PC-9 (cell line): ENCODE results near the gene LUZP1. TPM values are rescaled to one million over a fixed set of nuclear protein-coding genes. Genes with fewer than 3 reads are reported as not detected.

ENCODE experiments used
- BruUV-seq: library from RNA; stranded (reverse); fragments of 400-500 nt; replicated peaks from 2 replicates; lab custom pipeline; 2021; lab: Mats Ljungman, UMichigan
- CTCF ChIA-PET: fragments of 300-600 bp; sonication (Branson Sonifier 250); formaldehyde crosslinking; loops from one replicate; lab custom pipeline; 2022; ENCODE audit warnings: antibody characterized with exemption; lab: Charles Lee
- POLR2A ChIA-PET: fragments of 300-600 bp; sonication (Branson Sonifier 250); formaldehyde crosslinking; loops from one replicate; lab custom pipeline; 2022; ENCODE audit warnings: antibody characterized with exemption; ENCODE audit not compliant: unreplicated experiment; lab: Charles Lee
- DNase-seq, 2 experiments: peaks; one replicate each; pipeline versions ENCODE4 v3.0.0 to v3.0.0-alpha.2; 2015 to 2022; ENCODE audit warnings: mixed read lengths in 1 of 2
- H2AFZ ChIP-seq: fragments of 200-600 bp; sonication (generic); 2 replicates; pipeline ENCODE4 v1.8.1; 2017; ENCODE audit warnings: antibody characterized with exemption
- H3F3A ChIP-seq: fragments of 200-600 bp; sonication (generic); 2 replicates; pipeline ENCODE4 v1.8.1; 2017; ENCODE audit warnings: antibody characterized with exemption, mild to moderate bottlenecking, low read depth; ENCODE audit not compliant: insufficient read depth
- H3K27ac ChIP-seq: fragments of 200-600 bp; sonication (generic); 2 replicates; pipeline ENCODE4 v1.6.1; 2016; ENCODE audit warnings: mixed run types
- H3K27me3 ChIP-seq: fragments of 200-600 bp; sonication (generic); 2 replicates; pipeline ENCODE4 v1.6.1; 2016; ENCODE audit warnings: low read depth, mixed run types; ENCODE audit not compliant: insufficient read depth
- H3K36me3 ChIP-seq: fragments of 200-600 bp; sonication (generic); 2 replicates; pipeline ENCODE4 v1.6.1; 2016; ENCODE audit warnings: low read depth, mixed run types
- H3K4me1 ChIP-seq: fragments of 200-600 bp; sonication (generic); replicated peaks from 2 replicates; pipeline ENCODE4 v1.6.1; 2016; ENCODE audit warnings: mixed run types; ENCODE audit not compliant: insufficient read depth
- H3K4me2 ChIP-seq: fragments of 200-600 bp; sonication (generic); 2 replicates; pipeline ENCODE4 v1.6.1; 2017; ENCODE audit warnings: mixed run types
- H3K4me3 ChIP-seq: fragments of 200-600 bp; sonication (generic); 2 replicates; pipeline ENCODE4 v1.6.1; 2016; ENCODE audit warnings: mixed run types
- H3K79me2 ChIP-seq: fragments of 200-600 bp; sonication (generic); 2 replicates; pipeline ENCODE4 v1.6.1; 2017; ENCODE audit warnings: low read depth, mixed run types
- H3K9me2 ChIP-seq: fragments of 200-600 bp; sonication (generic); 2 replicates; pipeline ENCODE4 v1.8.1; 2017; ENCODE audit warnings: mild to moderate bottlenecking; ENCODE audit not compliant: insufficient read depth
- H3K9me3 ChIP-seq: fragments of 200-600 bp; sonication (generic); 2 replicates; pipeline ENCODE4 v1.8.1; 2016; ENCODE audit warnings: low read depth; ENCODE audit not compliant: insufficient read depth
- H4K20me1 ChIP-seq: fragments of 200-600 bp; sonication (generic); 2 replicates; pipeline ENCODE4 v1.8.1; 2017; ENCODE audit not compliant: insufficient read depth
- CTCF ChIP-seq: fragments of 200-600 bp; sonication (generic); conservative IDR thresholded peaks from 2 replicates; pipeline ENCODE4 v1.6.1; 2017; ENCODE audit warnings: mixed run types, antibody characterized with exemption, mild to moderate bottlenecking, moderate library complexity
- EZH2 ChIP-seq: fragments of 200-600 bp; sonication (generic); IDR thresholded peaks from 2 replicates; pipeline ENCODE4 v1.8.0; 2017; ENCODE audit warnings: antibody characterized with exemption, low read depth
- intact Hi-C: fragments of 100-400 bp; cut with micrococcal nuclease; formaldehyde crosslinking; loops from one replicate; pipeline ENCODE4 v1.10.0; 2022; ENCODE audit not compliant: unreplicated experiment
- total RNA-seq: library from RNA; stranded (reverse); gene quantifications from 2 replicates; pipeline ENCODE4 v1.2.3, GENCODE V29; 2021

The LUZP1 gene
- total RNA-seq, 1 experiment from 2014 or later = 35.0 TPM

DNA sequence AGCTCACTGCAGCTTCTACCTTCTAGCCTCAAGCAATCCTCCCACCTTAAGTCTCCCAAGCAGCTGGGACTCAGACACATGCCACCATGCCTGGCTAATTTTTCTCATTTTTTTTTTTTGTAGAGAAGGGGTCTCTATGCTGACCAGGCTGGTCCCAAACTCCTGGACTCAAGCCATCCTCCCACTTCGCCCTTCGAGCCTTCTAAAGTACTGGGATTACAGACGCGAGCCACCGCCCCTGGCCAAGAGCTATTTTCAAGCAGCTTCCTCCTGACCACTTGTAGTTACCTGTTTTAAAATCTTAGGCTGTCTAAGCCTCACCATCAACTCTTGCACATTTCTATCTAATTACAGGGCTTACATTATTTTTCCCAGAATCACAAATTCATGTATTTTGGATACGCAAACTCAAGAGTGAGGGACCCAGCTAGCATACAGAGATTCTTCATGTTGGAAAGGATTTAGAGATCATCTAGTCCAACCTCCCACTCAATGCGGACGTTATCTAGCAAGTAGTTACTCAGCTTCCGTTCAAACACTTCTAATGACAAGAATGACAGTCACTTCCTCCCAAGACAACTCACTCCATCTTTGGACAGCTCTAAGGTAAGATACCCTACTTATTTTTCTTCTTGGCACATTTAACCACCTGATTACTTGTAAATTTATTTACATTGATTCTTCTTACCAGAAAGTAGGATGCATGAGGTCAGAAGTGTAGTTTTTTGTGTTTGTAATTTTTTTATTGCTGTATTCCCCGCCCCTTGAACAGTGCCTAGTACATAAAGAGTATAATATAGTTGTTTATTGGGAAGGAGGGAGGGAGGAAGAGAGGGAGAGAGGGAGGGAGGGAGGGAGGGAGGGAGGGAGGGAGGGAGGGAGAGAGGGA, 65.4 kb downstream of the LUZP1 start:
- ChIA-PET POLR2A (interaction anchor here (0.6 to 0.7 kb wide), 4 partner anchors 64 to 301 kb away, joined by 4 to 15 read pairs (median 8); no protein-coding TSS in a partner anchor), CTCF (interaction anchor here (0.5 to 1.0 kb wide), 3 partner anchors 81 to 233 kb away, joined by 3 to 13 read pairs (median 3); no protein-coding TSS in a partner anchor)
- TF ChIP-seq EZH2 = no peak
- no peak for TF ChIP-seq CTCF
- BruUV-seq = TSS peak; percentile 13
- H3K36me3 ChIP-seq = no peaks in the 10 kb centered on the region
- no peak for DNase-seq
- H2AFZ ChIP-seq = no peak overlapping the region
- intact Hi-C loops = loop anchor here (5.0 to 10.0 kb wide), 2 partner anchors 64 to 172 kb away; partner anchors contain the start of gene LUZP1
- H3K27me3 ChIP-seq = no peaks in the 10 kb centered on the region
- peaks cover 59% of the 10 kb centered on the region for H3F3A ChIP-seq
- H3K4me1 ChIP-seq = peaks cover 48% of the 10 kb centered on the region
- peak overlapping the region; percentile 86 for H3K27ac ChIP-seq
- H3K9me2 ChIP-seq = no peaks in the 10 kb centered on the region
- no peaks in the 10 kb centered on the region for H4K20me1 ChIP-seq
- peak overlapping the region; percentile 71 for H3K4me2 ChIP-seq
- no peaks in the 10 kb centered on the region for H3K9me3 ChIP-seq
- H3K4me3 ChIP-seq = no peak overlapping the region
- peaks cover 16% of the 10 kb centered on the region; the same call in 1 of the 2 replicates for H3K79me2 ChIP-seq

GRCh38 chr1:23102289-23102688, 66.4 kb downstream of the LUZP1 start:
- Histone ChIP-seq H3K9me2 (no peaks in the 10 kb centered on the region), H3K79me2 (peaks cover 18% of the 10 kb centered on the region; the same call in 1 of the 2 replicates), H3K36me3 (no peaks in the 10 kb centered on the region), H2AFZ (no peak overlapping the region), H3K27me3 (no peaks in the 10 kb centered on the region), H3F3A (peaks cover 59% of the 10 kb centered on the region), H3K27ac (peak overlapping the region; percentile 86), H3K4me1 (peaks cover 48% of the 10 kb centered on the region), H3K4me2 (peak overlapping the region; percentile 71), H3K9me3 (no peaks in the 10 kb centered on the region), H3K4me3 (no peak overlapping the region), H4K20me1 (no peaks in the 10 kb centered on the region)
- POLR2A ChIA-PET = interaction anchor here (0.5 to 0.7 kb wide), 4 partner anchors 65 to 130 kb away, joined by 4 to 14 read pairs (median 10); no protein-coding TSS in a partner anchor
- intact Hi-C loops = loop anchor here (5.0 to 10.0 kb wide), 2 partner anchors 65 to 173 kb away; partner anchors contain the start of gene LUZP1
- DNase-seq = peak in 1 of 2 experiments; percentile 72
- no TSS peak for BruUV-seq
- CTCF ChIA-PET = interaction anchor here (0.8 to 1.0 kb wide), 2 partner anchors 82 to 120 kb away, joined by 3 read pairs; no protein-coding TSS in a partner anchor
- TF ChIP-seq CTCF (no peak), EZH2 (no peak)

DNA sequence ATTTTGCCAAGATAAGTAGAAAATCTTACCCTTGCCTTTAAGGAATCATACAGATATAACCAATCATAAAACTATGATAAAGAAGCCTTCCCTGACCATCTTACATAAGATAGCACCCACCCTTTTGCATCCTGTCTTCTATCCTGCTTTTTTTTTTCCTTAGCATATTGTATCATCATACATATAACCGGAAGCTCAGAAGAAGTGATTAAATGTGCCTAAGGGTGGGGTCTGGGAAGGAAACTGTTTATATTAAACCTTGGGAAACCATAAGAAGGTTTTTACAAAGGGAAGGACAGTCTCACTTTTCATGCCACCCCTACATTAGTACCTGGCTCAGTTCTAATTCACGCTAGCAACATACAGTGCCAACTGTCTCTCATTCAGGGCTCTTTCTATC, 66.8 kb downstream of the LUZP1 start:
- H3K36me3 ChIP-seq = 0 out of 2 replicates have a peak, but pooled peaks cover 4% of the 10 kb centered on the region
- intact Hi-C loops = loop anchor here (5.0 to 10.0 kb wide), 2 partner anchors 65 to 173 kb away; partner anchors contain the start of gene LUZP1
- no peaks in the 10 kb centered on the region for H3K9me3 ChIP-seq
- no peak for DNase-seq
- ChIA-PET CTCF (no interaction called here), POLR2A (interaction anchor here (0.5 to 0.6 kb wide), 2 partner anchors 75 to 87 kb away, joined by 9 to 14 read pairs; no protein-coding TSS in a partner anchor)
- peaks cover 18% of the 10 kb centered on the region; the same call in 1 of the 2 replicates for H3K79me2 ChIP-seq
- peak overlapping the region; percentile 86 for H3K27ac ChIP-seq
- H3K4me3 ChIP-seq = no peak overlapping the region
- H3K4me2 ChIP-seq = peak overlapping the region; percentile 71
- H3K27me3 ChIP-seq = no peaks in the 10 kb centered on the region
- H3K4me1 ChIP-seq = peaks cover 48% of the 10 kb centered on the region
- H3F3A ChIP-seq = peaks cover 59% of the 10 kb centered on the region
- no peaks in the 10 kb centered on the region for H4K20me1 ChIP-seq
- TF ChIP-seq EZH2 = no peak
- TF ChIP-seq CTCF = no peak
- no TSS peak for BruUV-seq
- H3K9me2 ChIP-seq = no peaks in the 10 kb centered on the region
- H2AFZ ChIP-seq = no peak overlapping the region
